Measurements from ENCODE around the gene STAM2.

- TF ChIP-seq CTCF (conservative IDR thresholded peaks at IDR 0.05; ENCODE audit: low read depth, low read length) (no peak), EZH2 (IDR thresholded peaks at IDR 0.05; ENCODE audit: borderline replicate concordance, low read depth, low read length, poor library complexity, severe bottlenecking) (no peak)
Measured at GRCh38 chr2:152103271-152103670, 72.3 kb downstream of the STAM2 start.

All from A673 (cell line).